Epithelial cell of proximal tubule (primary cell): ENCODE data around the gene HDC. TPM values are rescaled to one million over a fixed set of nuclear protein-coding genes. Genes with fewer than 3 reads are reported as not detected.

ENCODE experiments used
- DNase-seq: peaks from one replicate; pipeline ENCODE4 v3.0.0-alpha.2; 2011; ENCODE audit warnings: low read depth
- H3K4me3 ChIP-seq: 2 replicates; pipeline ENCODE4 v1.5.1; 2011; ENCODE audit warnings: low read depth, mild to moderate bottlenecking, low read length
- CTCF ChIP-seq: conservative IDR thresholded peaks from 2 replicates; pipeline ENCODE4 v1.5.1; 2012; ENCODE audit warnings: low read depth, mild to moderate bottlenecking, low read length
- total RNA-seq: library from RNA; depleted of rRNA; stranded (reverse); fragments of >200 nt; gene quantifications from 2 replicates; pipeline ENCODE4 v1.2.3, GENCODE V29; 2015

HDC gene
- total RNA-seq, 1 donor from 2014 or later, result not detected

- H3K4me3 ChIP-seq, result no peak overlapping the region
- DNase-seq, result no peak
- no peak for TF ChIP-seq CTCF
Observed at GRCh38 chr15:50275091-50275490, 9.6 kb upstream of the HDC start.

DNA sequence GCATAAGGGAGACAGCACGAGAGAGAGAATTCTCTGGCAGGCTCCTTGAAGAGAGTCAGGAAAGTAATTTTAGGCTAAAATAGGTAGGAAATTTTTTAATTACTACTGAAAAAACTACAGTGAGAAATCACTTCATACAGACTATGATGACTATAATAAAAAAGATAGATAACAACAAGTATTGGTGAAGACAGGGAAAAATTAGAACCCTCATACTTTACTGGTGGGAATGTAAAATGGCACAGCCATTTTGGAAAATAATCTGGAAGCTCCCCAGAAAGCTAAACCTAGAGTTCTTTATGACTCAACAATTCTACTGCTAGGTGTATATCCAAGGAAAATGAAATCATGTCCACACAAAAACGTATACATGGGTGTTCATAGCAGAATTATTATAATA lies 2.1 kb upstream of the HDC start:
- DNase-seq, result no peak
- TF ChIP-seq CTCF, result no peak
- no peak overlapping the region for H3K4me3 ChIP-seq

DNA sequence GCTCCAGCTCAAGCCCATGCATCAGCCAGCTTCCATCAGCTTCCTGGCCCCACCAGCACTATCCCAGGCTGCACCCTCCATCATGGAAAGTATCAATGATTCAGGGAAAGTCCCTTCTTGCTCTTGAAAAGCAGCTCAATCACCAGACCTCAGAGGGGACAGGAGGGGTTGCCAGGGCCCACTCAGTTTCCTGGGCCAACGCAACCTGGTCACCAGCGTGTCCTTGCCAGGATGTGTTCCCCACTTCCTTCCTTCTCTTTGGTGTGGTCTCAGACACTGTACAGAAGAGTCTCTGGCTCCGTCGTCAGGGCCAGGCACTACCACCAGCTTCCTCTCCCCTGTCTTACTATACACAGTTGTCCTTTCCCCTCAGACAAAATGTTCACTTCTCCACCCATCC lies 3.0 kb downstream of the HDC start:
- DNase-seq, result no peak
- no peak for TF ChIP-seq CTCF
- no peak overlapping the region for H3K4me3 ChIP-seq

- DNase-seq, result no peak
- no peak for TF ChIP-seq CTCF
Observed at GRCh38 chr15:50261981-50262380, 3.5 kb downstream of the HDC start.

DNA sequence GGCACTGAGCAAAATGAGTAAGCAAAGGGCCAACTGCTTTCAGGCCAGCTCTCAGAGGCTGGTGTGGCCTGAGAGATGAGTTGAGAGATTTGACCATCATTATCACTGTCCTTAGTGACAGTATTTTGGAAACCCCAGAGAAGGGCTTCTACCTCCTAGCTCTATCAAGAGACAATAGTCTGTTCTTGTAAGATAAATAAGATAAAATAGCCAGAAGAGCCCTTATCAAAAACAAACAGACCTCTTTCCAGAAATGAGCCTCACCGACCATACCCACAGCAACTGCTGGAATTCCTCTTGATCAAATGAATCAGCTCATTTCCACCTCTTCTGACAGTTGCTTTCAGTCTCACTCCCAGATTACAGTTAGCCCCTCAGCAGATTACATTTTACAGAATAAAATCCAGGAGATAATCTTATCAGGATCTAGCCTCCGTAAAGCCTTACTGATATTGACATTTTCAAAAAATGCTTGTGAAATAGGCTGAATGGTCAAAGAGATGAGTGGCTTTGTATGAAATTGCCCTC lies 4.5 kb downstream of the HDC start:
- no peak for DNase-seq
- no peak overlapping the region for H3K4me3 ChIP-seq
- no peak for TF ChIP-seq CTCF

More at GRCh38 chr15:50261981-50262380, 3.5 kb downstream of the HDC start:
- no peak overlapping the region for H3K4me3 ChIP-seq

- DNase-seq, result no peak
- no peak for TF ChIP-seq CTCF
- H3K4me3 ChIP-seq, result no peak overlapping the region
Observed at GRCh38 chr15:50259276-50259675, 6.2 kb downstream of the HDC start.

- no peak for TF ChIP-seq CTCF
- no peak for DNase-seq
Observed at GRCh38 chr15:50257924-50258323, 7.6 kb downstream of the HDC start.

More at GRCh38 chr15:50257924-50258323, 7.6 kb downstream of the HDC start:
- H3K4me3 ChIP-seq, result no peak overlapping the region
